ENCODE data around the gene BSPRY.

GRCh38 chr9:113350107-113350661 lies 843 bp downstream of the BSPRY start:
- TF ChIP-seq, protein P1, sequence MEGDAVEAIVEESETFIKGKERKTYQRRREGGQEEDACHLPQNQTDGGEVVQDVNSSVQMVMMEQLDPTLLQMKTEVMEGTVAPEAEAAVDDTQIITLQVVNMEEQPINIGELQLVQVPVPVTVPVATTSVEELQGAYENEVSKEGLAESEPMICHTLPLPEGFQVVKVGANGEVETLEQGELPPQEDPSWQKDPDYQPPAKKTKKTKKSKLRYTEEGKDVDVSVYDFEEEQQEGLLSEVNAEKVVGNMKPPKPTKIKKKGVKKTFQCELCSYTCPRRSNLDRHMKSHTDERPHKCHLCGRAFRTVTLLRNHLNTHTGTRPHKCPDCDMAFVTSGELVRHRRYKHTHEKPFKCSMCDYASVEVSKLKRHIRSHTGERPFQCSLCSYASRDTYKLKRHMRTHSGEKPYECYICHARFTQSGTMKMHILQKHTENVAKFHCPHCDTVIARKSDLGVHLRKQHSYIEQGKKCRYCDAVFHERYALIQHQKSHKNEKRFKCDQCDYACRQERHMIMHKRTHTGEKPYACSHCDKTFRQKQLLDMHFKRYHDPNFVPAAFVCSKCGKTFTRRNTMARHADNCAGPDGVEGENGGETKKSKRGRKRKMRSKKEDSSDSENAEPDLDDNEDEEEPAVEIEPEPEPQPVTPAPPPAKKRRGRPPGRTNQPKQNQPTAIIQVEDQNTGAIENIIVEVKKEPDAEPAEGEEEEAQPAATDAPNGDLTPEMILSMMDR (conservative IDR thresholded peaks at IDR 0.05; ENCODE audit: low read depth, low read length), result no peak
- no peak for TF ChIP-seq EZH2phosphoT487 (IDR thresholded peaks at IDR 0.05; ENCODE audit: borderline replicate concordance, low read length)
